Adrenal gland (tissue), 12 donors: Measurements from ENCODE around the gene AP1S3. TPM values are rescaled to one million over a fixed set of nuclear protein-coding genes. Genes with fewer than 3 reads are reported as not detected.

Source experiments
- DNase-seq, 7 donors: peaks; one replicate each; pipeline ENCODE4 v3.0.0-alpha.2; 2019 to 2020
- H3K27ac ChIP-seq, 5 donors: fragments of 200-600 bp; sonication (generic) in 4 of 5; 1 replicate in 3 of 5; 2 replicates in 2 of 5; pipeline versions ENCODE4 v1.5.1 to v1.8.0; 2016 to 2020; ENCODE audit warnings: mild to moderate bottlenecking in 1 of 5
- H3K27me3 ChIP-seq: fragments of 200-600 bp; 2 replicates; pipeline ENCODE4 v1.8.0; 2021
- H3K36me3 ChIP-seq, 2 donors: fragments of 200-600 bp; replicated peaks in 1 of 2; 1 replicate in 1 of 2; 2 replicates in 1 of 2; pipeline versions ENCODE4 v1.5.1 to v1.8.0; 2018 to 2022
- H3K4me1 ChIP-seq, 2 donors: fragments of 200-600 bp; replicated peaks in 1 of 2; 1 replicate in 1 of 2; 2 replicates in 1 of 2; pipeline versions ENCODE4 v1.5.1 to v1.8.0; 2018 to 2021
- H3K4me3 ChIP-seq, 4 donors: fragments of 200-600 bp; sonication (generic) in 3 of 4; one replicate each; pipeline ENCODE4 v1.5.1; 2016 to 2018
- H3K9me3 ChIP-seq, 3 donors: fragments of 200-600 bp; sonication (generic) in 1 of 3; replicated peaks in 1 of 3; 1 replicate in 2 of 3; 2 replicates in 1 of 3; pipeline versions ENCODE4 v1.5.1 to v1.8.0; 2016 to 2021
- POLR2A ChIP-seq, 2 donors: fragments of 450-650 bp; IDR thresholded peaks; one replicate each; pipeline ENCODE4 v1.6.1; 2017; ENCODE audit warnings: antibody characterized with exemption in 2 of 2, mild to moderate bottlenecking in 2 of 2, moderate library complexity in 1 of 2
- WGBS, 4 donors: extraction: QIAGEN DNeasy Blood & Tissue Kit in 2 of 4; methylation state at CpG; one replicate each; pipeline versions ENCODE4 v1.1.5 to v1.1.7; 2013 to 2017; 5-methylcytosine and 5-hydroxymethylcytosine counted together
- intact Hi-C, 2 donors: fragments of 100-400 bp; cut with DNase I; formaldehyde crosslinking; loops; one replicate each; pipeline versions ENCODE4 v1.14.1 to v1.15.0; 2022 to 2023
- polyA plus RNA-seq, 3 donors: library from polyadenylated mRNA; stranded (reverse); fragments of 200-250 nt in 2 of 3; fragments of 350-450 nt in 1 of 3; fragmentation: Illumina TruSeq in 1 of 3; extraction: RNeasy Lipid Tissue Mini Kit (QIAGEN cat#74804) in 1 of 3; gene quantifications; one replicate each; pipeline ENCODE4 v1.2.3, GENCODE V29; 2013 to 2014
- total RNA-seq, 9 donors: library from RNA; depleted of rRNA in 4 of 9; stranded (reverse); fragments of >200 nt in 4 of 9; fragments of 120-200 nt in 1 of 9; fragmentation: NEBNext Ultra II Directional in 1 of 9; extraction: Animal tissue kit (Norgen Biotek cat#: 25700) in 1 of 9; gene quantifications; one replicate each; pipeline versions ENCODE4 v1.1.0 to v1.2.4, GENCODE V29; 2013 to 2023
- TF ChIP-seq, protein P1 (sequence below), 6 experiments: fragments of 450-650 bp in 4 of 6; fragments of 200-600 bp in 2 of 6; sonication (generic) in 1 of 6; IDR thresholded peaks; 1 replicate in 5 of 6; 2 replicates in 1 of 6; pipeline versions ENCODE4 v1.5.1 to v1.8.0; 2016 to 2021; ENCODE audit warnings: antibody characterized with exemption in 6 of 6, mild to moderate bottlenecking in 2 of 6, moderate library complexity in 1 of 6
- donor health status: healthy with polysubstance abuse.
- donor health status: Bipolar disorder and iron deficiency.
- donor health status: DM: yes; HTN: yes; CAD: no.
- donor health status: DM: no; HTN: no; CAD: no.
- donor health status: DM: no; HTN: no; CAD: no.
- donor health status: DM: yes; HTN: yes; CAD: no.

AP1S3 gene
- total and polyA plus RNA-seq, 12 donors = 0.24 to 7.3 (median 1.3) TPM

DNA sequence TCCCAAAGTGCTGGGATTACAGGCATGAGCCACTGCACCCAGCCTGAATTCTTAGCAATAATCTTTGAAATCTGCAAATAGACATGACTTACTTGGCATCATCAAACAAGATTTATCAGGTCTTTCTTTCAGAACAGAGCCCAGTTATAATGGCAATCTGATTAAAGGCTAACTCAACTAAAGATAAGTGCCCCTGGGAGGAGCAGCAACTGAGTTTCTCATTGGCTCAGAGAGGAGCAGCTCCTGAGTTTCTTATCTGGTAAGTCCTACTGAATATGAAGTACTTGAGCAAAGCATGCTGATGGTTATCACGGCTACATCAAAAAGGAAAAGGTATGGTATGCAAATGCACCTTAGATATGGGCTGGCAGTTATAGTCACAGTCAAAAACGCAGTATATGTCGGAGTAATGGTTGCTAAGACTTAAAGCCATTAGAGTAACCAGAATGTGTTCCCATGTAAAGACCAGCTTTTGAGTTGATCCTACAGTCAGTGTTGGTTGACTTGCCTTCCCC is 15.0 kb upstream of the AP1S3 start:
- Histone ChIP-seq H3K27me3 (no peaks in the 10 kb centered on the region), H3K9me3 (no peaks in the 10 kb centered on the region)
- WGBS, 4 donors = 91 to 100% (median 95%) methylated on average over 3 of the region's 3 CpGs

GRCh38 chr2:223847410-223847809 is 10.0 kb upstream of the AP1S3 start:
- WGBS, 4 donors = 94 to 98% (median 97%) methylated on average over 7 of the region's 7 CpGs
- TF ChIP-seq POLR2A (IDR thresholded peaks at IDR 0.05) = no peak
- TF ChIP-seq, protein P1, sequence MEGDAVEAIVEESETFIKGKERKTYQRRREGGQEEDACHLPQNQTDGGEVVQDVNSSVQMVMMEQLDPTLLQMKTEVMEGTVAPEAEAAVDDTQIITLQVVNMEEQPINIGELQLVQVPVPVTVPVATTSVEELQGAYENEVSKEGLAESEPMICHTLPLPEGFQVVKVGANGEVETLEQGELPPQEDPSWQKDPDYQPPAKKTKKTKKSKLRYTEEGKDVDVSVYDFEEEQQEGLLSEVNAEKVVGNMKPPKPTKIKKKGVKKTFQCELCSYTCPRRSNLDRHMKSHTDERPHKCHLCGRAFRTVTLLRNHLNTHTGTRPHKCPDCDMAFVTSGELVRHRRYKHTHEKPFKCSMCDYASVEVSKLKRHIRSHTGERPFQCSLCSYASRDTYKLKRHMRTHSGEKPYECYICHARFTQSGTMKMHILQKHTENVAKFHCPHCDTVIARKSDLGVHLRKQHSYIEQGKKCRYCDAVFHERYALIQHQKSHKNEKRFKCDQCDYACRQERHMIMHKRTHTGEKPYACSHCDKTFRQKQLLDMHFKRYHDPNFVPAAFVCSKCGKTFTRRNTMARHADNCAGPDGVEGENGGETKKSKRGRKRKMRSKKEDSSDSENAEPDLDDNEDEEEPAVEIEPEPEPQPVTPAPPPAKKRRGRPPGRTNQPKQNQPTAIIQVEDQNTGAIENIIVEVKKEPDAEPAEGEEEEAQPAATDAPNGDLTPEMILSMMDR (IDR thresholded peaks at IDR 0.05) = no peak
- intact Hi-C loops = no loop called here

More for the DNA sequence above, 15.0 kb upstream of the AP1S3 start:
- TF ChIP-seq POLR2A (IDR thresholded peaks at IDR 0.05) = no peak
- TF ChIP-seq, protein P1 (IDR thresholded peaks at IDR 0.05) = no peak
- no peaks in the 10 kb centered on the region for H3K4me1 ChIP-seq
- no peak for DNase-seq
- H3K27ac ChIP-seq = no peak overlapping the region
- no peaks in the 10 kb centered on the region for H3K36me3 ChIP-seq
- H3K4me3 ChIP-seq = no peak overlapping the region
- intact Hi-C loops = no loop called here

DNA sequence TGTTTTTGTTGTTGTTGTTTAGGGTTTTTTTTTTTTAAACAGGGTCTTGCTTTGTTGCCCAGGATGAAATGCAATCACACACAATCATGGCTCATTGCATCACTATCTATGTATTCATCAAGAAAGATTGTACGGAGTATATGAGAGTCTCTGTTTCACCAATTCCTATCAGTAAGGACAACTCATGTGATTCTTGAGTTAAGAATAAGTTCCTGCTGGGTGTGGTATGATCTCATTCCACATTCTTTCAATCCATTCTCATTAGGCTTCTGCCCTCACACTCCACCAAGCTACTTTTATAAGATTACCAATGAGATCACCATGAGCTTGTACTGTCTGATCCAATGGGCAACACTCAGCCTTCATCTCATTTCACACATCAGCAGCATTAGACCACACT is 9.1 kb upstream of the AP1S3 start:
- 83 to 100% (median 95%) methylated on average over 1 of the region's 1 CpG for WGBS, 4 donors
- Histone ChIP-seq H3K36me3 (no peaks in the 10 kb centered on the region), H3K4me1 (no peaks in the 10 kb centered on the region), H3K27me3 (no peaks in the 10 kb centered on the region), H3K9me3 (no peaks in the 10 kb centered on the region), H3K4me3 (no peak overlapping the region), H3K27ac (no peak overlapping the region)
- no peak for DNase-seq
- intact Hi-C loops = no loop called here
- TF ChIP-seq, protein P1 (IDR thresholded peaks at IDR 0.05) = no peak
- TF ChIP-seq POLR2A (IDR thresholded peaks at IDR 0.05) = no peak

More at GRCh38 chr2:223847410-223847809, 10.0 kb upstream of the AP1S3 start:
- Histone ChIP-seq H3K4me3 (no peak overlapping the region), H3K36me3 (no peaks in the 10 kb centered on the region), H3K9me3 (no peaks in the 10 kb centered on the region), H3K27ac (no peak overlapping the region), H3K4me1 (no peaks in the 10 kb centered on the region), H3K27me3 (no peaks in the 10 kb centered on the region)
- DNase-seq = no peak

- TF ChIP-seq, protein P1 (IDR thresholded peaks at IDR 0.05) = no peak
- no peak for TF ChIP-seq POLR2A (IDR thresholded peaks at IDR 0.05)
- no peak for DNase-seq
- Histone ChIP-seq H3K27ac (no peak overlapping the region), H3K4me1 (peaks cover 3 to 4% of the 10 kb centered on the region in 2 donors), H3K36me3 (no peaks in the 10 kb centered on the region), H3K27me3 (no peaks in the 10 kb centered on the region), H3K9me3 (no peaks in the 10 kb centered on the region), H3K4me3 (no peak overlapping the region)
- intact Hi-C loops = no loop called here
- WGBS, 4 donors = 79 to 90% (median 84%) methylated on average over 3 of the region's 3 CpGs
Observed at GRCh38 chr2:223841436-223842190, 4.2 kb upstream of the AP1S3 start.
